Thymus (tissue), 11 donors: ENCODE data around the gene TAS2R31. TPM values are rescaled to one million over a fixed set of nuclear protein-coding genes. Genes with fewer than 3 reads are reported as not detected.
A peak's percentile ranks its signal among the peaks of the same experiment; 100 is the strongest.

Experiments used
- DNase-seq, 9 donors: peaks; one replicate each; pipeline ENCODE4 v3.0.0-alpha.2; 2013; ENCODE audit warnings: low spot score in 9 of 9, low read depth in 6 of 9, missing footprints in 1 of 9
- H3K27ac ChIP-seq, 2 donors: one replicate each; pipeline ENCODE4 v1.5.1; 2013; ENCODE audit warnings: control low read depth in 1 of 2, low read depth in 1 of 2, low read length in 1 of 2, mild to moderate bottlenecking in 1 of 2, moderate library complexity in 1 of 2
- H3K27me3 ChIP-seq, 2 donors: one replicate each; pipeline ENCODE4 v1.5.1; 2013; ENCODE audit warnings: low read length in 1 of 2; ENCODE audit not compliant: control insufficient read depth in 2 of 2, insufficient read depth in 1 of 2
- H3K36me3 ChIP-seq, 2 donors: one replicate each; pipeline ENCODE4 v1.5.1; 2013; ENCODE audit warnings: low read length in 1 of 2, mild to moderate bottlenecking in 1 of 2, moderate library complexity in 1 of 2; ENCODE audit not compliant: control insufficient read depth in 2 of 2, insufficient read depth in 2 of 2
- H3K4me1 ChIP-seq, 2 donors: one replicate each; pipeline ENCODE4 v1.5.1; 2013; ENCODE audit warnings: low read length in 2 of 2; ENCODE audit not compliant: control insufficient read depth in 2 of 2, insufficient read depth in 2 of 2
- H3K4me3 ChIP-seq, 2 donors: one replicate each; pipeline ENCODE4 v1.5.1; 2013; ENCODE audit warnings: low read length in 2 of 2, control low read depth in 1 of 2, mild to moderate bottlenecking in 1 of 2
- H3K9me3 ChIP-seq, 2 donors: one replicate each; pipeline ENCODE4 v1.5.1; 2013; ENCODE audit warnings: low read length in 1 of 2, mild to moderate bottlenecking in 1 of 2; ENCODE audit not compliant: control insufficient read depth in 2 of 2, insufficient read depth in 1 of 2
- WGBS: extraction: QIAGEN DNeasy Blood & Tissue Kit; methylation state at CpG from one replicate; pipeline ENCODE4 v1.1.7; 2013; 5-methylcytosine and 5-hydroxymethylcytosine counted together
- polyA plus RNA-seq: library from polyadenylated mRNA; stranded (reverse); fragments of 200-250 nt; gene quantifications from one replicate; pipeline ENCODE4 v1.2.3, GENCODE V29; 2013
- total RNA-seq: library from RNA; stranded (reverse); fragments of 120-200 nt; gene quantifications from one replicate; pipeline ENCODE4 v1.2.4, GENCODE V29; 2013
- donor health status: healthy.

The TAS2R31 gene
- total and polyA plus RNA-seq, 2 donors, result 0.75 to 2.0 TPM

GRCh38 chr12:10982244-10982643 lies 49.0 kb downstream of the TAS2R31 start:
- Histone ChIP-seq H3K4me3 (no peak overlapping the region), H3K27ac (no peak overlapping the region), H3K36me3 (no peaks in the 10 kb centered on the region), H3K4me1 (peaks cover 0 to 6% of the 10 kb centered on the region in 2 donors), H3K9me3 (no peaks in the 10 kb centered on the region), H3K27me3 (peaks cover 24 to 32% of the 10 kb centered on the region in 2 donors)
- DNase-seq, result peak; percentile 42 to 94 (median 71)
- WGBS, result 48% methylated on average over 5 of the region's 5 CpGs

Other genes starting within 250 kb of the TAS2R31 start
- not detected for gene TAS2R7, start 228.8 kb downstream of the TAS2R31 start, total RNA-seq
- gene TAS2R7, start 228.8 kb downstream of the TAS2R31 start, polyA plus RNA-seq, result not detected
- not detected for gene TAS2R8, start 224.1 kb downstream of the TAS2R31 start, total RNA-seq
- gene TAS2R8, start 224.1 kb downstream of the TAS2R31 start, polyA plus RNA-seq, result not detected
- gene TAS2R9, start 221.2 kb downstream of the TAS2R31 start, total RNA-seq, result not detected
- not detected for gene TAS2R9, start 221.2 kb downstream of the TAS2R31 start, polyA plus RNA-seq
- 0.47 TPM for gene TAS2R10, start 205.0 kb downstream of the TAS2R31 start, total RNA-seq
- gene TAS2R10, start 205.0 kb downstream of the TAS2R31 start, polyA plus RNA-seq, result 0.21 TPM
- 1.5 TPM for gene PRR4, start 181.9 kb downstream of the TAS2R31 start, total RNA-seq
- gene PRR4, start 181.9 kb downstream of the TAS2R31 start, polyA plus RNA-seq, result 6.4 TPM
- gene PRH1, start 147.2 kb downstream of the TAS2R31 start, total RNA-seq, result 18.7 TPM
- 7.4 TPM for gene PRH1, start 147.2 kb downstream of the TAS2R31 start, polyA plus RNA-seq
- gene TAS2R13, start 121.8 kb downstream of the TAS2R31 start, total RNA-seq, result 0.52 TPM
- gene TAS2R13, start 121.8 kb downstream of the TAS2R31 start, polyA plus RNA-seq, result 0.05 TPM
- 0.80 TPM for gene PRH2, start 102.2 kb downstream of the TAS2R31 start, total RNA-seq
- gene PRH2, start 102.2 kb downstream of the TAS2R31 start, polyA plus RNA-seq, result 1.1 TPM
- 1.0 TPM for gene TAS2R14, start 92.1 kb downstream of the TAS2R31 start, total RNA-seq
- gene TAS2R14, start 92.1 kb downstream of the TAS2R31 start, polyA plus RNA-seq, result 5.3 TPM
- gene TAS2R50, start 44.5 kb downstream of the TAS2R31 start, total RNA-seq, result 0.47 TPM
- gene TAS2R50, start 44.5 kb downstream of the TAS2R31 start, polyA plus RNA-seq, result not detected
- 0.76 TPM for gene TAS2R20, start 33.1 kb downstream of the TAS2R31 start, total RNA-seq
- 0.30 TPM for gene TAS2R20, start 33.1 kb downstream of the TAS2R31 start, polyA plus RNA-seq
- gene TAS2R19, start 8.8 kb downstream of the TAS2R31 start, total RNA-seq, result 2.0 TPM
- 1.6 TPM for gene TAS2R19, start 8.8 kb downstream of the TAS2R31 start, polyA plus RNA-seq
- 0.61 TPM for gene TAS2R46, start 30.9 kb upstream of the TAS2R31 start, total RNA-seq
- 0.05 TPM for gene TAS2R46, start 30.9 kb upstream of the TAS2R31 start, polyA plus RNA-seq
- 0.94 TPM for gene TAS2R43, start 60.9 kb upstream of the TAS2R31 start, total RNA-seq
- 0.14 TPM for gene TAS2R43, start 60.9 kb upstream of the TAS2R31 start, polyA plus RNA-seq
- gene TAS2R30, start 103.2 kb upstream of the TAS2R31 start, total RNA-seq, result 1.7 TPM
- 0.14 TPM for gene TAS2R30, start 103.2 kb upstream of the TAS2R31 start, polyA plus RNA-seq
- 9.6 TPM for gene SMIM10L1, start 139.8 kb upstream of the TAS2R31 start, total RNA-seq
- 16.9 TPM for gene SMIM10L1, start 139.8 kb upstream of the TAS2R31 start, polyA plus RNA-seq
- gene TAS2R42, start 155.5 kb upstream of the TAS2R31 start, total RNA-seq, result 0.09 TPM
- gene TAS2R42, start 155.5 kb upstream of the TAS2R31 start, polyA plus RNA-seq, result 0.05 TPM
- gene PRB3, start 238.3 kb upstream of the TAS2R31 start, total RNA-seq, result 0.66 TPM
- 2.4 TPM for gene PRB3, start 238.3 kb upstream of the TAS2R31 start, polyA plus RNA-seq